Fibroblast of skin of right quadriceps (primary cell): ENCODE data around the gene MYBPC2.
"Not testable (repeated sequence)": the region's sequence is repeated elsewhere in the genome, so short reads cannot be mapped to it uniquely, and the experiment has no call there.

Experiments
- DNase-seq: peaks from one replicate; pipeline ENCODE4 v3.0.0-alpha.2; 2013

Gene MYBPC2

DNA sequence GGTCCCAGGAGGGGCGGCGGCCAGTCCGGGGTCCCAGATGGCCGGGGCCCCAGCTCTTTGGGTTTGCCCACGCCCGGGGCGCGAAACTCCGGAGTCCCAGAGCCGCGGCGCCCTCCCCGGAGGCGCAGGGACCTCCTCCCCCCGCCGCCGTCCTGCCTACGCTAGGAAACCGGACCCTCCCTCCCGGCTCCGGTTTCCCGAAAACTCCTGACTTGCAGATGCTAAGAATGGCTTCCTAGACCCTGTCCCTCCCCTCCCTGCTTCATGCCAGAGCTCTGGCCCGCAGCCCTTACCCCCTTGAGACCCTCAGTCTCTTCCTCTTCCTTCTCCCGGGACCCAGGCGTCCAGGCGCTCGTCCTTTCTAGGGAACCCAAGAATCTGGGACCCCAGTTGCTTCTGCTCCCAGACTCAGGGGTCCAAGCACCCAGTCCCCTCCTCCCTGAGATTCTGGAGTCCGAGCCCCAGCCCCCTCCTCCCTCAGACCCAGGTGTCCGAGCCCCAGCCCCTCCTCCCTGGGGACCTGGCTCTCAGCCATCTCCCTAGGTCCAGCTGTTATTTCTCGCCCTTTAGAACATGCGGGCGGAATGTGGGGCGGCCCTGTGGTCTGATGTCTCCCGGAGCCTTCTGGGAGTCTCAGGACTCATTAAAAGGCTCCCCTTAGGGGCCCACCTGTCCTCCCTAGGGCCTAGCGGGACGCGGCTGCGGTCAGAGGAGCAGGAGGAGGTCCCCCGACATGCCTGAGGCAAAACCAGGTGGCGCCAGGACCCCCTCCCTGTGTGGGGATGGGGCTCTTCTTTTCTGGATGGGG is at the start of gene MYBPC2:
Gene MYBPC2 (plus strand): TSS at position 672 of the 808 bp plus-strand sequence. CDS start 62 bp downstream, at position 734.
- DNase-seq = no peak

GRCh38 chr19:50383001-50383851 is 49.5 kb upstream of the MYBPC2 start:
- peak; percentile 19 for DNase-seq

DNA sequence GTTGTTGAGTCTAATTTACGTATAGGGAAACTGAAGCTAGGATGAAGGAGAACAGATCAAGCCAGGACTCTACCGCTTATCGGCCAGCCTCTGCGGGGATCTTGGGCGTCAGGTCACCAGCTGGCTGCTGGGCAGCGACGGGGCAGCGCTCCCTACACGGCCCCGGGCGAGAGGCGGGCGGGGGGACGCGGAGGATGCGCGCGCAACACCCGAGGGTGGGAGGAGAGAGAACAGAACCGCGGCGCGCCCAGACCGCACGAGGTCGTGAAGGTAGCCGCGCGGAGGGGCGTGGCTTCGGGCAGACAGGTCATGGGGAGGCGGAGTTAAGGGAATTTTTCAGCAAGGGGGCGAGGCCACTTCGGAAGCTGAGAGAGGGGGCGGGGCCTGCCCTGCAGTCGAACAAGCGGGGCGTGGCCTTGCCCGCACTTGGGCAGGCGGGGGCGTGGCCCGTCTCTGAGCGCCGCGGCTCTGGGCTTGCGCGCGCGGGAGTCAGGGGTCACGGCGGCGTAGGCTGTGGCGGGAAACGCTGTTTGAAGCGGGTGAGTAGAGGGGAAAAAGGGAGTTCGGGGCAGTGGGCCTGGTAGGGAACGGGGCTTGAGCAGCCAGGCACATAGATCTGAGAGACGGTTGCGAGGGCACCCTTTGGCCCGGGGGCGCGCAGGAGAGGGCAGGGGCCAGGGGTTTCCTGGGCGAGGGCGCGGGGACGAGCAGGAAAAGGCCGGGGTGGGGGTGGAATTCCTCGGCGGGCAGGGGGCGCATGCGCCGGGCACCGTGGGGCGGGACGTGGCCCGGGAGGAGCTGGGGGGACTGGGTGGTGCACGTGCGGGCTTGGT is 48.6 kb upstream of the MYBPC2 start, which contains the start of gene POLD1:
Gene POLD1 (plus strand): TSS at position 496 of the 833 bp plus-strand sequence. CDS start 14,505 bp downstream, outside the sequence.
- DNase-seq = peak; percentile 95

GRCh38 chr19:50384685-50385535 is 47.8 kb upstream of the MYBPC2 start:
- DNase-seq = no peak

DNA sequence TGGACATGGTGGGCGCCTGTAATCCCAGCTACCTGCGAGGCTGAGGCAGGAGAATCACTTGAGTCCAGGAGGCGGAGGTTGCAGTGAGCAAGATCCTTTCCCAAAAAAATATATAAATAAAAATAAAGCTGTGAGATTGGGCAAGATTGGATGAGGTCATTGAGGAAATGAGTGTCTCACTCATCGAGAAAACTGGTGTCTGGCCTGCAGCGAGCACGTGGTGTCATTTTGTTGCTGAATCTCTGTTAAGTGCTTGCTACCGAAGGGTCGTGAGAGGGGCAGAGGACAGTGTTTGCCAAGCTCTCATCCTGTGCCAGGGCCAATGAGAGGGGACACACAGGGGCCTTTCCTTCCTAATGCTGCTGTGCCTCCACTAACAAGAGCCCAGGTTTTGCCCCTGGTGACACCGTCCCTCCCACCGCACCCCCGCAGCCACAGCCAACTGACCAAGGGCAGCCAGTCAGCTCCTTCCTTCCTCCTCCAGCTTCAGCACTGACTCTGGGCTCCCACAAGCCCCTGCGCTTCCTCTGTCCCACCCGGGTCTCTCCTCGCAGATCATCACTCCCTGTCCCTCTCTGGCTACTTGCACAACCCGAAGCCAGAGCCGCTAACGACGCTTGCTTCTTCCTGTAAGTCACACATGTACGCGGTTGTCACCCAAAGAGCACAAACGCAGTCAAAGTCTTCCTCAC is 45.4 kb upstream of the MYBPC2 start:
- DNase-seq = peak; percentile 16

DNA sequence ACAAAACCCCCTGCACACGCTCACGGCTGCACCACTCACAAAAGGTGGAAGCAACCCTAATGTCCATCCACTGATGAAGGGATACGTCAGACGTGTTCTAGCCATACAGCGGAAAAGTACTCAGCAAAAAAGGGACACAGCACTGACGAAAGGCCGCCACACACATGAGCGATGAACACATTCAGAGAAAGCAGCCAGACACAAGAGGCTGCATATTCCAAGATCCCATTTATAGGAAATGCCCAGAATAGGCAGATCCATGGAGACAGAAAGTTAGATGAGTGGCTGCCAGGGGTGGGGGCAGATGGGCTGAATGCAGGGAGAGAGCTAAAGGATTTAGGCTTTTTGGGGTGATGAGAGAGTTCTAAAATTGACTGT is 44.8 kb upstream of the MYBPC2 start:
- no peak for DNase-seq

DNA sequence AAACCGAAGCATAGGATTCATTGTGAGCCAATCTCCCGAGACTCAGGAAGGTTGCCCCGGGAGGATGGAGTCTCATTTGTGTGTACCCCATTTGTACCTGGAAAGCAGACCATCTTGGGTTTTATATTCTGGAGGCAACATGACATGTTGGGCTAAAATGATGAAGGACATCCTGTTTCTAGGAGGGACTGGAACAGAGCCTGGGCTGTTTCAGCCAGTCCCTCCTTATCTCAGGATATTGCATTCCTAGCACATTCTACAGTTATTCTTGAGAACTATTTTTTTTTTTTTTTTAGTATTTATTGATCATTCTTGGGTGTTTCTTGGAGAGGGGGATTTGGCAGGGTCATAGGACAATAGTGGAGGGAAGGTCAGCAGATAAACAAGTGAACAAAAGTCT is 42.4 kb upstream of the MYBPC2 start:
- DNase-seq = not testable (repeated sequence)

GRCh38 chr19:50390952-50391351 is 41.7 kb upstream of the MYBPC2 start:
- DNase-seq = not testable (repeated sequence)

- no peak for DNase-seq
Measured at GRCh38 chr19:50392759-50393158, 39.9 kb upstream of the MYBPC2 start.

- no peak for DNase-seq
Measured at GRCh38 chr19:50393589-50393988, 39.1 kb upstream of the MYBPC2 start.

DNA sequence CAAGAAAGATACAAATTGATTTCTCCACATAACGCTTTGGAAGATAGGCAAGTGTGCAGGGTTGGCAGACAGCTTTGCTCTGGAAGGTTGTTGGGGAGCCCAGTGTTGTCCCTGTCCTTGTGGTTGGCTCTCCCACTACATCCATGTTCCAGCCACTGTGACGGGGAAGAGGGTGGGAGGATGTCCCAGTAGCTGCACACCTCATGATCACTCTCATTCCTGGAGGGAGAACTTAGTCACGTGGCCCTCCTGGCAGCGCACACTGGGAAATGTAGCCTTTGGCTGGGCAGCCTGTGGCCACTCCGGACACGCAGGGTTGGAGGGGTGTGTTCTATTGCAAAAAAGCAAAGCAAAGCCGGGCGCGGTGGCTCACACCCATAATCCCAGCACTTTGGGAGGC is 38.7 kb upstream of the MYBPC2 start:
- DNase-seq = no peak

GRCh38 chr19:50398675-50399367 is 33.9 kb upstream of the MYBPC2 start:
- no peak for DNase-seq

DNA sequence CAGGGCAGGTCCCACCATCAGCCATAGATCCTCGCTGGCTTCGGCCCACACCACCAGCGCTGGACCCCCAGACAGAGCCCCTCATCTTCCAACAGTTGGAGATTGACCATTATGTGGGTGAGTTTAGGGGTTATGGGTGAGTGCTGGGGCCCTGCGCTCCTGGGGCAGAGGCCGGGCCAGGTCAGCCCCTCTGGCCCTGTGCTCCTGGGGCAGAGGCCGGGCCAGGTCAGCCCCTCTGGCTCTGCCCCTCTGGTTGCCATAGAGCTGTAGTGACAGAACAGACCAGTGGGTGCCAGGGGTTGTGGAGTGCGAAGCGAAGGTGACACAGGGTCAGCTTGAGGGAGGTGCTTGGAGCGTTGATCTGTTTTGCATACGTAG is 33.3 kb upstream of the MYBPC2 start:
- no peak for DNase-seq

DNA sequence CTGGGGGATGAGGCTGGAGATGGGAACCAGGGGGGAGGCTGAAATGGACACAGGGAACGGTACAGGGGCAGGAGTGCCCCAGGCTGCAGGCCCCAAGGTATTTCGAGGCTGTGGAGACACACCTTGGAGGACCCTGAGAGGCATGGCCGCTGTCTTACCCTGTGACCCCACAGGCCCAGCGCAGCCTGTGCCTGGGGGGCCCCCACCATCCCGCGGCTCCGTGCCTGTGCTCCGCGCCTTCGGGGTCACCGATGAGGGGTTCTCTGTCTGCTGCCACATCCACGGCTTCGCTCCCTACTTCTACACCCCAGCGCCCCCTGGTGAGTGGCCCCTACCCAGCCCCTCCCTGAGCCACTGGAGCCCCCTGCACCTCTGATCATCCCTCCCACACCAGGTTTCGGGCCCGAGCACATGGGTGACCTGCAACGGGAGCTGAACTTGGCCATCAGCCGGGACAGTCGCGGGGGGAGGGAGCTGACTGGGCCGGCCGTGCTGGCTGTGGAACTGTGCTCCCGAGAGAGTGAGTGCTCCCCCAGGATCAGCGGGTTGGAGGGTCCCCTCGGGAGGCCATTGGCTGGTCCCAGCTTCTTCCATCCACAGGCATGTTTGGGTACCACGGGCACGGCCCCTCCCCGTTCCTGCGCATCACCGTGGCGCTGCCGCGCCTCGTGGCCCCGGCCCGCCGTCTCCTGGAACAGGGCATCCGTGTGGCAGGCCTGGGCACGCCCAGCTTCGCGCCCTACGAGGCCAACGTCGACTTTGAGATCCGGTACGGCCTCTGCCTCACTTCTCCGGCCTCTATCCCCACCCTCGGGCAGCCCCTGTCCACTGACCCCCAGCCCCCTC is 30.9 kb upstream of the MYBPC2 start:
- no peak for DNase-seq

GRCh38 chr19:50402544-50403301 is 30.0 kb upstream of the MYBPC2 start:
- DNase-seq = no peak

- DNase-seq = no peak
Measured at GRCh38 chr19:50406156-50406820, 26.4 kb upstream of the MYBPC2 start.

GRCh38 chr19:50406829-50407228 is 25.9 kb upstream of the MYBPC2 start:
- DNase-seq = no peak

- no peak for DNase-seq
Measured at GRCh38 chr19:50409347-50409746, 23.3 kb upstream of the MYBPC2 start.
